K562 (cell line): ENCODE measurements around the gene SLPI. TPM values are rescaled to one million over a fixed set of nuclear protein-coding genes. Genes with fewer than 3 reads are reported as not detected.
A peak's percentile ranks its signal among the peaks of the same experiment; 100 is the strongest.

ENCODE experiments used
- ATAC-seq: fragments of 200-7000 bp; cut with Tn5 transposase; 3 replicates; pipeline ENCODE4 v1.9.1; 2020; ENCODE audit warnings: moderate library complexity
- BruUV-seq: library from RNA; stranded (reverse); fragments of 400-500 nt; replicated peaks from 2 replicates; lab custom pipeline; 2021; lab: Mats Ljungman, UMichigan
- CTCF ChIA-PET: fragments of 300-600 bp; formaldehyde crosslinking; extraction: SDS; loops from one replicate; lab custom pipeline; 2021; ENCODE audit warnings: low intra/inter-chr PET ratio; lab: Yijun Ruan, JAX
- POLR2A ChIA-PET: fragments of 300-600, 350-650 bp; sonication (Branson Sonifier 250); formaldehyde crosslinking; extraction: SDS; loops from one replicate; lab custom pipeline; 2021; ENCODE audit warnings: antibody characterized with exemption, inconsistent platforms; lab: Yijun Ruan, JAX
- DNase-seq, 4 experiments: peaks; one replicate each; pipeline versions ENCODE4 v3.0.0 to v3.0.0-alpha.2; 2011 to 2018; ENCODE audit warnings: low spot score in 3 of 4, mixed read lengths in 3 of 4; ENCODE audit errors: extremely low read depth in 1 of 4
- FAIRE-seq: peaks from 2 replicates; lab custom pipeline; 2011; peaks lifted over from hg19 to GRCh38; lab: Jason Lieb, UNC
- H2AFZ ChIP-seq: 2 replicates; pipeline ENCODE4 v1.6.0; 2011; ENCODE audit warnings: low read depth, low read length, control low read depth, inconsistent platforms
- H3K27ac ChIP-seq: fragments of 200-600 bp; 3 replicates; pipeline ENCODE4 v1.8.0; 2011; ENCODE audit warnings: low read depth, mild to moderate bottlenecking, control low read depth, inconsistent platforms, low read length, moderate library complexity, mixed read lengths; ENCODE audit errors: extremely low read depth
- H3K27me3 ChIP-seq, 2 experiments: fragments of 300-600 bp in 1 of 2; 2 replicates in 1 of 2; 3 replicates in 1 of 2; pipeline versions ENCODE4 v1.6.0 to v1.8.0; 2011; ENCODE audit warnings: inconsistent platforms in 2 of 2, low read length in 2 of 2, mild to moderate bottlenecking in 1 of 2, mixed read lengths in 1 of 2, moderate library complexity in 1 of 2; ENCODE audit not compliant: control insufficient read depth in 2 of 2, insufficient read depth in 2 of 2
- H3K36me3 ChIP-seq: fragments of 300-600 bp; 3 replicates; pipeline ENCODE4 v1.8.0; 2011; ENCODE audit warnings: mild to moderate bottlenecking, low read length, inconsistent platforms; ENCODE audit not compliant: control insufficient read depth, insufficient read depth
- H3K4me1 ChIP-seq, 2 experiments: fragments of 200-600 bp in 1 of 2; replicated peaks in 1 of 2; 2 replicates in 1 of 2; 3 replicates in 1 of 2; pipeline versions ENCODE4 v1.5.1 to v1.8.0; 2011; ENCODE audit warnings: inconsistent platforms in 2 of 2, low read length in 2 of 2, mild to moderate bottlenecking in 1 of 2, mixed read lengths in 1 of 2, moderate library complexity in 1 of 2; ENCODE audit not compliant: control insufficient read depth in 2 of 2, insufficient read depth in 2 of 2
- H3K4me2 ChIP-seq: 2 replicates; pipeline ENCODE4 v1.6.1; 2011; ENCODE audit warnings: low read length, control low read depth, inconsistent platforms, mixed read lengths; ENCODE audit not compliant: insufficient read depth
- H3K4me3 ChIP-seq: fragments of 200-600 bp; sonication (generic), shearing (Covaris generic); 2 replicates; pipeline ENCODE4 v1.5.1; 2016; ENCODE audit warnings: control low read depth, inconsistent platforms
- H3K79me2 ChIP-seq: fragments of 200-600 bp; 3 replicates; pipeline ENCODE4 v1.8.0; 2011; ENCODE audit warnings: low read length, inconsistent platforms; ENCODE audit not compliant: control insufficient read depth, insufficient read depth
- H3K9ac ChIP-seq, 2 experiments: 2 replicates each; pipeline versions ENCODE4 v1.6.0 to v1.6.1; 2011; ENCODE audit warnings: low read depth in 2 of 2, low read length in 2 of 2, control low read depth in 1 of 2, inconsistent platforms in 1 of 2, mild to moderate bottlenecking in 1 of 2, mixed read lengths in 1 of 2; ENCODE audit not compliant: insufficient read depth in 1 of 2
- H3K9me1 ChIP-seq: one replicate; pipeline ENCODE4 v1.6.0; 2011; ENCODE audit warnings: inconsistent platforms, mild to moderate bottlenecking, low read length, moderate library complexity; ENCODE audit not compliant: control insufficient read depth, insufficient read depth
- H3K9me3 ChIP-seq: replicated peaks from 2 replicates; pipeline ENCODE4 v1.5.1; 2011; ENCODE audit warnings: low read depth, low read length, inconsistent platforms; ENCODE audit not compliant: control insufficient read depth, insufficient read depth
- H4K20me1 ChIP-seq: replicated peaks from 2 replicates; pipeline ENCODE4 v1.6.1; 2011; ENCODE audit warnings: low read length, inconsistent platforms, mixed read lengths; ENCODE audit not compliant: control insufficient read depth, insufficient read depth
- KLF16 ChIP-seq: IDR thresholded peaks from 2 replicates; pipeline ENCODE4 v1.6.1; 2016; ENCODE audit warnings: antibody characterized with exemption
- MEIS2 ChIP-seq: fragments of 450-650 bp; IDR thresholded peaks from 2 replicates; pipeline ENCODE4 v1.6.1; 2014; ENCODE audit warnings: mild to moderate bottlenecking; ENCODE audit not compliant: partially characterized antibody
- PBX2 ChIP-seq, 2 experiments: IDR thresholded peaks in 1 of 2; conservative IDR thresholded peaks in 1 of 2; 2 replicates each; pipeline ENCODE4 v1.6.1; 2016; ENCODE audit warnings: low read depth in 2 of 2, mild to moderate bottlenecking in 1 of 2, missing compliant biosample characterization in 1 of 2, missing genetic modification characterization in 1 of 2, moderate library complexity in 1 of 2
- WGBS: fragments of 100-300 bp; shearing (Covaris generic); methylation state at CpG from one replicate; pipeline ENCODE4 v1.1.6; 2016; ENCODE audit warnings: low coverage, mixed read lengths; ENCODE audit not compliant: insufficient coverage; ENCODE audit errors: missing lambda C conversion rate; 5-methylcytosine and 5-hydroxymethylcytosine counted together
- in situ Hi-C: fragments of 300-500 bp; cut with MboI; formaldehyde crosslinking; loops from 4 replicates; pipeline ENCODE4 v1.15.0; 2018; ENCODE audit warnings: inconsistent platforms, mixed read lengths
- intact Hi-C: fragments of 100-400 bp; cut with micrococcal nuclease; formaldehyde crosslinking; loops from 2 replicates; pipeline ENCODE4 v1.14.2; 2022
- polyA plus RNA-seq, 8 experiments: library from polyadenylated mRNA; depleted of rRNA in 4 of 8; stranded (reverse) in 5 of 8; unstranded in 3 of 8; fragments of >200 nt; fragmentation: Nextera tagmentation in 2 of 8; fragmentation: Illumina TruSeq in 1 of 8; extraction: Ambion mirVana in 2 of 8; extraction: Trizol in 1 of 8; gene quantifications; 2 replicates each; pipeline versions ENCODE4 v1.2.1 to v1.2.3, GENCODE V29; 2011 to 2014; ENCODE audit warnings: inconsistent platforms in 1 of 8, missing spikeins in 1 of 8
- total RNA-seq, 7 experiments: library from RNA; depleted of rRNA in 6 of 7; stranded (reverse); fragments of >200 nt in 6 of 7; fragmentation: Illumina TruSeq in 2 of 7; extraction: Trizol in 2 of 7; gene quantifications; 2 replicates each; pipeline versions ENCODE4 v1.2.1 to v1.2.3, GENCODE V29; 2011 to 2021; ENCODE audit warnings: low replicate concordance in 1 of 7
- TF ChIP-seq, protein P1 (sequence below), 2 experiments: fragments of 450-650 bp in 1 of 2; sonication (generic) in 1 of 2; formaldehyde crosslinking; conservative IDR thresholded peaks; 2 replicates each; pipeline versions ENCODE4 v1.4.0 to v1.8.1; 2020 to 2022; ENCODE audit warnings: mild to moderate bottlenecking in 1 of 2, missing genetic modification reagents in 1 of 2
- TF ChIP-seq, protein P2 (sequence below): fragments of 450-650 bp; IDR thresholded peaks from 2 replicates; pipeline ENCODE4 v1.6.1; 2016
- TF ChIP-seq, protein P3 (sequence below): fragments of 450-650 bp; IDR thresholded peaks from 2 replicates; pipeline ENCODE4 v1.6.1; 2018; ENCODE audit warnings: mild to moderate bottlenecking, low read depth; ENCODE audit not compliant: partially characterized antibody

SLPI gene
- total and polyA plus RNA-seq, 9 of the 15 experiments (the other 6 are each of a cell fraction or from before 2014, with no cell fraction given): 0.78 TPM; not detected in 8

DNA sequence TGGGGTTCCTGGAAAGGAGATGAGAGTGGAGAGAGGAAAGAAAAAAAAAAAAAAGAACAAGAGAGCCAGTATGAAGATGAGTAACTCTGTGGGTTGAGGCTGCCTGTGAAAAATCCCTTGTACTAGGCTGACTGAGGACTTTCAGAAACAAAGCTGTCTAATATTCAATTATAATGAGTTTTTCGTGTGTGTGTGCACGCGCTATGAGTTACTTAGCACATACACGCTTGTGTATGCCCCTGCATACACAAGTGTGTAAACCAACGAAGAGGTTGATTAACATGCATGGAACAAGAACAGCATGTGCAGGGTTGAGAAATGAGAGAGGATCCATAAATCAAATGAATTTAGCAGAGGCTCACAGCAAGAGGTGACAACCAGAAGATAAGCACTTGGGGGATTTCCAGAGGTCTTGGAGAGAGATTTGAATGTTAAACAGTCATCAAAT, 47.5 kb upstream of the SLPI start:
- TF ChIP-seq KLF16 (no peak), MEIS2 (peak; percentile 72), PBX2 (CRISPR knock-in tag; IDR thresholded peaks at IDR 0.05; ENCODE audit: low read depth) (no peak), PBX2 (tag; conservative IDR thresholded peaks at IDR 0.05; ENCODE audit: low read depth) (peak; percentile 83)
- TF ChIP-seq, protein P1, sequence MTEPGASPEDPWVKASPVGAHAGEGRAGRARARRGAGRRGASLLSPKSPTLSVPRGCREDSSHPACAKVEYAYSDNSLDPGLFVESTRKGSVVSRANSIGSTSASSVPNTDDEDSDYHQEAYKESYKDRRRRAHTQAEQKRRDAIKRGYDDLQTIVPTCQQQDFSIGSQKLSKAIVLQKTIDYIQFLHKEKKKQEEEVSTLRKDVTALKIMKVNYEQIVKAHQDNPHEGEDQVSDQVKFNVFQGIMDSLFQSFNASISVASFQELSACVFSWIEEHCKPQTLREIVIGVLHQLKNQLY (CRISPR knock-in tag; conservative IDR thresholded peaks at IDR 0.05): no peak
- TF ChIP-seq, protein P2, sequence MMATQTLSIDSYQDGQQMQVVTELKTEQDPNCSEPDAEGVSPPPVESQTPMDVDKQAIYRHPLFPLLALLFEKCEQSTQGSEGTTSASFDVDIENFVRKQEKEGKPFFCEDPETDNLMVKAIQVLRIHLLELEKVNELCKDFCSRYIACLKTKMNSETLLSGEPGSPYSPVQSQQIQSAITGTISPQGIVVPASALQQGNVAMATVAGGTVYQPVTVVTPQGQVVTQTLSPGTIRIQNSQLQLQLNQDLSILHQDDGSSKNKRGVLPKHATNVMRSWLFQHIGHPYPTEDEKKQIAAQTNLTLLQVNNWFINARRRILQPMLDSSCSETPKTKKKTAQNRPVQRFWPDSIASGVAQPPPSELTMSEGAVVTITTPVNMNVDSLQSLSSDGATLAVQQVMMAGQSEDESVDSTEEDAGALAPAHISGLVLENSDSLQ: 0 out of 2 replicates have a peak, but pooled peaks have one; percentile 22
- TF ChIP-seq, protein P3, sequence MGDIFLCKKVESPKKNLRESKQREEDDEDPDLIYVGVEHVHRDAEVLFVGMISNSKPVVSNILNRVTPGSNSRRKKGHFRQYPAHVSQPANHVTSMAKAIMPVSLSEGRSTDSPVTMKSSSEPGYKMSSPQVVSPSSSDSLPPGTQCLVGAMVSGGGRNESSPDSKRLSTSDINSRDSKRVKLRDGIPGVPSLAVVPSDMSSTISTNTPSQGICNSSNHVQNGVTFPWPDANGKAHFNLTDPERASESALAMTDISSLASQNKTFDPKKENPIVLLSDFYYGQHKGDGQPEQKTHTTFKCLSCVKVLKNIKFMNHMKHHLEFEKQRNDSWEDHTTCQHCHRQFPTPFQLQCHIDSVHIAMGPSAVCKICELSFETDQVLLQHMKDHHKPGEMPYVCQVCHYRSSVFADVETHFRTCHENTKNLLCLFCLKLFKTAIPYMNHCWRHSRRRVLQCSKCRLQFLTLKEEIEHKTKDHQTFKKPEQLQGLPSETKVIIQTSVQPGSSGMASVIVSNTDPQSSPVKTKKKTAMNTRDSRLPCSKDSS: no peak
- Histone ChIP-seq H3K27me3 (peaks cover 11 to 42% of the 10 kb centered on the region in 2 experiments; a peak in 4 of 5 replicates), H3K4me1 (peaks cover 4 to 21% of the 10 kb centered on the region in 2 experiments; a peak in 3 of 5 replicates), H3K9me1 (no peaks in the 10 kb centered on the region), H3K27ac (no peak overlapping the region), H3K4me2 (no peak overlapping the region), H3K4me3 (no peak overlapping the region), H3K9me3 (no peaks in the 10 kb centered on the region), H2AFZ (no peak overlapping the region), H3K36me3 (no peaks in the 10 kb centered on the region), H3K9ac (no peak overlapping the region), H3K79me2 (no peaks in the 10 kb centered on the region), H4K20me1 (no peaks in the 10 kb centered on the region; the same call in 1 of the 2 replicates)
- no peak for ATAC-seq
- BruUV-seq: no TSS peak
- CTCF ChIA-PET: no interaction called here
- no peak for FAIRE-seq
- intact Hi-C loops (no loop called here), in situ Hi-C loops (no loop called here)
- no peak for DNase-seq
- 0% methylated on average over 5 of the region's 5 CpGs for WGBS
- POLR2A ChIA-PET: no interaction called here
